GM18858 (cell line): ENCODE measurements around the gene TAOK1.
"Not testable (repeated sequence)": the region's sequence is repeated elsewhere in the genome, so short reads cannot be mapped to it uniquely, and the experiment has no call there.

ENCODE experiments used
- ATAC-seq: cut with Tn5 transposase; IDR thresholded peaks from one replicate; pipeline ENCODE4 v1.9.1; 2021; ENCODE audit not compliant: unreplicated experiment

Gene TAOK1

DNA sequence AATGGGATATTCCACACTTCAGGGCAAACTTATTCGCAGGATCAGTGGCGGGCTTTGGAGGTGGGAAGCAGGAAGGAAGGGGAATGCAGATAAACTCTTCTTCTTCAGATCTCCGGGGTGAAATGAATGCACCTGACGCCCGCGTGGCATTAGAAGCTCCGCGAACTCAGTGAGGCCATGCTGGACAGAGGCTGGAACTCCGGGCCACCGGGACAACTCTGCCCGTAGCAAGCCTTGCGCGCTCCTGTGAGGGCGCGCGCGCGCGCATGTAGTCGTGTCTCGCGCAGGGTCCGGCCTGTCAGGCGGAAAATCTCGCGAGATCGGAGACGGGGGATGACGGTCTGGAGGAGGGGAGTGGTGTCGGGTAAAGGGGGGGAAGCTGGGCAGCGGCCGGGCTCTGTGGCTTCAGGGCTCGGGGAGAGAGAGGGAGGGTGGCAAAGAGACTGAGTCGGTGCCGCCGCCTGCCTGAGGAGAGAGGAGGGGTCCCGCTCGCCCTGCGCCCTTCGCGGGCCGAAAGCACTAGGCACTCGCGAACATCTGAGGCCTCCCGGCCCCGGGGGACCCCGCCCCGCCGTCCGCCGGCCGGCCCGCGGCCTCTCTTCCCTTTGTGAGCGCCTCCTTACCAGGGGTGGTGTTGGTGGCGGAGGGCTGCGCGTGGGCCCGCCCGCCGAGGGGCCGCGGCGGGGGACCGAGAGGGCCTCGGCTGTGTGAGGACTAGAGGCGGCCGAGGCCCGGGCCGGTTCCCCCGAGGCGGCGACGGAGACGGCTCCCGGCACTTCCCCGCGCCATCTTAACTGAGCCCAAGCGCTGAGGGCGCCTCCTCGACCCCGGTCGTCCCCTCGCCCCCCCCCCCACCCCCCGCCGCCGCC lies at the start of gene TAOK1:
Gene TAOK1 (plus strand): TSS at position 382 of the 869 bp plus-strand sequence. CDS start 61,186 bp downstream, outside the sequence.
- ATAC-seq = peak; percentile 41

DNA sequence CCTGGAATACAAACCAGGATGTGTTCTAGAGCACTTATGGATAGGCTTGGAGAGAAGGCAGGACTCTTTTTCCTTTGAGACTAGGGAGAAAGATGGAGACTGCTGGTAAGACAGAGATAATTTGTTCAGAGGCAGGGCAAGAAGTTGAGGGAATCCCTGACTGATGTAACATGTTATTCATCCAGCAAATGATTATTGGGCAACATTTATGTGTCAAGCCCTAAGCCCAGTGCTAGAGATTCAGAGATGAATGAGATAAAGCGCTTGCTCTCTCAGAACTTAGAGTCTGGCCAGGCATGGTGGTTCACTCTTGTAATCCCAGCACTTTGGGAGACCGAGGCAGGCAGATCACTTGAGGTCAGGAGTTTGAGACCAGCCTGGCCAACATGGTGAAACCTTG lies 48.4 kb upstream of the TAOK1 start:
- no peak for ATAC-seq

DNA sequence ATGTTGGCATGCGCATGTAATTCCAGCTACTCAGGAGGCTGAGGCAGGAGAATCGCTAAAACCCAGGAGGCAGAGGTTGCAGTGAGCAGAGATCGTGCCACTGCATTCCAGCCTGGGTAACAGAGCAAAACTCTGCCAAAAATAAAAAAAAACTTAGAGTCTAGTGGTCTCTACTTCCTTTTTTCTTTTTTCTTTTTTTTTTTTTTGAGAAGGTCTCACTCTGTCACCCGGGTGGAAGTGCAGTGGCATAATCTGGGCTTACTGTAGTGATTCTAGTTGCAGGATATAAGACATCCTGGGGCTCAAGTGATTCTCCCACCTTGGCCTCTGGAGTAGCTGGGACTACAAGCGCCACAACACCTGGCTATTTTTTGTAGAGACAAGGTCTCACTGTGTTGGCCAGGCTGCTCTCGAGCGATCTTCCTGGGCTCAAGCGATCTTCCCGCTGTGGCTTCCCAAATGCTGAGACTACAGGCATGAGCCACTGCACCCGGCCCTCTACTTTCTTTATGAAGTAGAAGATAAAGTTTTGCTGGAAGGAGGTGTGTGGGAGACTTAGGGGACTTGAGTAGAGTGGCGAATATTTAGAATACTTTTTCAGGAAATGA lies 47.9 kb upstream of the TAOK1 start:
- no peak for ATAC-seq

DNA sequence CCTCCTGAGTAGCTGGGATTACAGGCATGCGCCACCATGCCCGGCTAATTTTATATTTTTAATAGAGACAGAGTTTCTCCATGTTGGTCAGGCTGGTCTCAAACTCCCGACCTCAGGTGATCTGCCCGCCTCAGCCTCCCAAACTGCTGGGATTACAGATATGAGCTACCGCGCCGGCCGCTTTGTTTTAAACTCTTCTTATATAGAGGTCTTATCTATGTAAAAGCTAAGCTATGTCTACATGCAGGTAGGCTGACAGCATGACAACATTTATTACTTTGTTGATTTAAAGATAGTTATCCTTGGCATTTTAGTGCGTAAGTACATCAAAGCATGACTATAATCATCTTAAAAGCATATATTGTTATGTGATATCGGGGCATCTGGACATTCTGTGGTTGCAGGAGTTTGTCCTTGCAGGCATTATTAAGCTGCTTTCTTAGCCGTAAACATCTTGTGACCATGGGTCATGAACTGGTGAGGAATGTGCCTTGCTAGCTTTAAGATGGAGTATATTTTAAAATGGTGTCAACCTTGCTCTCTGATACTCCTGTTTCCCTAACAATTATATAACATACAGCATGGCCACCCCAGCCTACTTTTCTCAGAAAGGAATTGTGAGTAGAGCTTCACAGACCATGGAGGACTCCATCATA lies 45.8 kb upstream of the TAOK1 start:
- ATAC-seq = no peak

DNA sequence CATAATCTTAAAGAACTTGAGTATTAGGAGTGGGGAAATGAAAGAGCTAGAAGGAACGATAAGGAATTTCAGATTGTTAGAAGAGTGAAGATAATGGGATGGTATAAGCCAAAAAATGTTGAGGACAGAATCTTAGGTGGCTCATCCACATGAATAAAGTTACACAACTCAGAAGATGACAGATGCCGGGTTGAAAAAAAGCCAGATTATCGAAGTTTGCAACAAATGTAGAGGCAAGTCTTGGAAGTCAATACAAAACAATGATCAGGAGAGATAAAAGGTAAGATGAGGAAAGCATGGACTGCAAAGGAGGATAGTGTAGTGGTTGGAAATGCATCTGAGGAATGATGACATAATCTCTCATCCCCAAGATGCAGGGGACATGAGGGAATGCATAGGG lies 45.1 kb upstream of the TAOK1 start:
- no peak for ATAC-seq

DNA sequence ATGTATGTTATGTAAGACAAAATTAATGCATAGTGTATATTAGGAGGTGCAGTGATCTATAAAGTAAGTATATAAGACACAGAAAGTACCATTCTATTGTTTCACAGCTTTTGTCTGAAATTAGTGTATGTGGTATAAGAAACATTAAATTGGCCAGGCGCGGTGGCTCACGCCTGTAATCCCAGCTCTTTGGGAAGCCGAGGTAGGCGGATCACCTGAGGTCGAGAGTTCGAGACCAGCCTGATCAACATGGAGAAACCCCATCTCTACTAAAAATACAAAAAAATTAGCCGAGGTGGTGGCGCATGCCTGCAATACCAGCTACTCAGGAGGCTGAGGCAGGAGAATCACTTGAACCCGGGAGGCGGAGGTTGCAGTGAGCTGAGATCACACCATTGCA lies 44.7 kb upstream of the TAOK1 start:
- not testable (repeated sequence) for ATAC-seq

DNA sequence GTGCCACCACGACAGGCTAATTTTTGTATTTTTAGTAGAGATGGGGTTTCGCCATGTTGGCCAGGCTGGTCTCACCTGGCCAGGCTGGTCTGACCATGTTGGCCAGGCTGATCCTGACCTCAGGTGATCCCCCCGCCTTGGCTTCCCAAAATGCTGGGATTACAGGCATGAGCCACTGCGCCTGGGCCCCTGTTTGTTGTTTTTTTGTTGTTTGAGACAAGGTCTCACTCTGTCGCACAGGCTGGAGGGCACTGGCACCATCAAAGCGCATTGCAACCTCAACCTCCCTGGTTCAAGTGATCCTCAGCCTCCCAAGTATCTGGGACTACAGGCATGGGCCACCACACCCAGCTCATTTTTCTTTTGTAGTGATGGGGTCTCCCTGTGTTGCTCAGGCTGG lies 43.7 kb upstream of the TAOK1 start:
- ATAC-seq = no peak

DNA sequence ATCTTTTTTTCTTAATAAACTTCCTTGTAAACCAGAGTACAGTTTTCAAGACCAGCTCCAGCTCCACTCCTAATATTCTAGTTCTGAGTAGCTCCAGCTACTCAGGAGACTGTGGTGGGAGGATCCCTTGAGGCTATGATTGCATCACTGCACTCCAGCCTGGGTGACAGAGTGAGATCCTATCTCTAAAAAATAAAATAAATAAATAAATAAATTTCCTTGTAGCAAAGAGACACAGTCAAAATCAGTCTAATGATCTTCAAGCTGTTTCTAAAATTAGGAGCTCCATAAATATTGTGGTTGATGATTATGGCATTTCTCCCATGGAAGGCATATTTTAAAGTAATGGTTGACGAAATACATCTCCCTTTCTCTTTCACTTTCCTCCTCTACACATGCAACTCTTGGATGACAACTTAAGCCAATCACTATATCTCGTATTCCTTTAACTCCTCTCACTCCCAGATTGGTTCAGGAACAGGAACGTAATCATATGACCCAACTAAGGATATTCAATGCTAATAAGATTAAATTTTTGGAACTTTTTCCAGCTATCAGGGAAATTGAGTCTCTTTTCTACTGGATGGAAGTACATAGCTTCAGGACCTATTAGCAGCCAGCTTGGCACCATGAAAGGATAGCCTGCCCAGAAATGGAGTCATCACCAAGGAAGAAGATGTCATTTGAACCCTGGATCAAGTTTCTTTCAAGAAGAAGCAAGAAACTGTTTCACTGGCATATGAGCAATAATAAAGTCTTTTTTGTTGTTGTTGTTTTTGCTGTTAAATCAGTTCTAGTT lies 42.1 kb upstream of the TAOK1 start:
- no peak for ATAC-seq

DNA sequence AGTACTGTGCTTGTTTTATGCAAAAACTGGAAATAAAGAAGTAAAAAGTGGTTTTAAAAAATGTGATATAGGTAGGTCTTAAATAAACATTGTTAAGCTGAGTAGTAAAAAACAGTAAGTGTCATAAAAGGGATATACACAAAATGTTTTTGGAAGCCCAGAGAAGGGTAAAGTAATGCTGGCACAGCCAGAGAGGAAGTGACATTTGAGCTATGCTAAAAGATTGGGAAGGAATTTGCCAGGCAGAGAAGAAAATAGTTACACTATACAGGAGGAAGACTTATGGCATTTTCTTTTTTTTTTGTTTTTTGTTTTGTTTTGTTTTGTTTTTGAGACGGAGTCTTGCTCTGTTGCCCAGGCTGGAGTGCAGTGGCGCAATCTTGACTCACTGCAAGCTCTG lies 40.8 kb upstream of the TAOK1 start:
- no peak for ATAC-seq

DNA sequence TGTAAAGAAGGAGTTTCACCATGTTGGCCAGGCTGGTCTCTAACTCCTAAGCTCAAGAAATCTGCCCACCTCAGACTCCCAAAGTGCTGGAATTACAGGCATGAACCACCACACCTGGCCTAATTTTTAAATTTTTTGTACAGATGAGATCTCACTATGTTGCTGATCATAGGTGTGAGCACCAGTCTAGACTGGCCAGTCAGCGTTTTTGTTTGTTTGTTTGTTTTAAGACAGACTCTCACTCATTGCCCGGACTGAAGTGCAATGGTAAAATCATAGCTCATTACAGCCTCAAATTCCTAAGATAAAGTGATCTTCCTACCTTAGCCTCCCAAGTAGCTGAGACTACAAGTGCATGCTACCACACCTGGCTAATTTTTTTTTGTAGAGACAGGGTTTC lies 38.0 kb upstream of the TAOK1 start:
- ATAC-seq = no peak

DNA sequence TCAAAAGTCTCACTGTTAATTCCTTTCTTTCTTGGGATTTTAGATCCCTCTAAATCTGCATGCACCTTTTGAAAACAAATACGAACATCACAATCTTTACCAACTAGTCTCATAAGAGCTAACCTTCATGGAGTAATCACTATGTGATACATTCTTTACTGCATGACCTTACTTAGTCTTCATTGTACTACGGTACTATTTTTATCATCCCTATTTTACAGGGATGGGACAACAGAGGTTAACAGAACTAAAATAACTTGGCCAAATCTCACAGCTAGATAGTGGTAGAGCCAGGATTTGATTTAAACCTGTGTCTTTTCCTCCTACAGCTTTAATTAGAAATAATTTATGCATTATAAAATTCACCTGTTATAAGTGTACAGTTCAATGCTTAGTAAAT lies 32.9 kb upstream of the TAOK1 start:
- no peak for ATAC-seq

DNA sequence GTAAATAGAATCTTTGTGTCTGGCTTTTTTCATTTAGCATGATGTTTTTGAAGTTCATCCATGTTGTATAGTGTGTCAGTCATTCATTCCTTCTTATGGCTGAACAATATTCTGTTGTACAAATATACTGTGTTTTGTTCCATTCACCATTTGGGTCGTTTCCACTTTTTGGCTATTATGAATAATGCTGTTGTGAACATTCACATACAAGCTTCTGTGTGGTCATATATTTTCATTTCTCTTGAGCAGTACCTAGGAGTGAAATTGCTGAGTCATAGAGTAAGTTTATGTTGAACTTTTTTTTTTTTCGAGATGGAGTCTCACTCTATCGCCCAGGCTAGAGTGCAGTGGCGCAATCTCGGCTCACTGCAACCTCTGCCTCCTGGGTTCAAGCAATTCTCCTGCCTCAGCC lies 32.3 kb upstream of the TAOK1 start:
- ATAC-seq = no peak

DNA sequence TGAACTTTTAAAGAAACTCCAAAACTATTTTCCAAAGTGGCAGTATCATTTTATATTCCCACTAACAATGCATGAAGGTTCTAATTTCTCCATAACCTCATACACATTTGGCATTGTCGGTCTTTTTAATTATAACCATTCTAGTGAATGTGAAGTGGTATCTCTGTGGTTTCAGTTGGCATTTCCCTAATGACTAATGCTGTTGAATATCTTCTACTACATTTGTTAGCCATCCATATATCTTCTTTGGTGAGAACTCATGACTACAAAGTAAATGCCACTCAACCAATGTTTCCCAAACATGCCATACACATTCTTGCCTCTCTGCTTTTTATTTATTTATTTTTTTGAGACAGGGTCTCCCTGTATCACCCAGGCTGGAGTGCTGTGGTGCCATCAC lies 31.7 kb upstream of the TAOK1 start:
- ATAC-seq = no peak

DNA sequence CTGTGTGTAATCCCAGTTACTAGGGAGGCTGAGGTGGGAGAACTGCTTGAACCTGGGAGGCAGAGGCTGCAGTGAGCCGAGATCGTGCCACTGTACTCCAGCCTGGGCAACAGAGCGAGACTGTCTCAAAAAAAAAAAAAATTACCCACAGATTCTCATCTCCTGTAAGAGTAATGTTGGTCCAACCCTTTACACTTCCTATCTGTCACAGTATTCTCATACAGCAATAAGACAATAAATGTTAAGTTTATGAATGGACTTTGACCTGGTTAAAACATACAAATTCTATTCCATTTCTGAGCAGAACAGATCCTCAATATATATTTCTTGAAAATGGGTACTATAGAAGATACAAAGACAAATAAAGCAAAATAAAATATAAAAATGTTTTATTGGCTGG lies 30.4 kb upstream of the TAOK1 start:
- ATAC-seq = no peak

DNA sequence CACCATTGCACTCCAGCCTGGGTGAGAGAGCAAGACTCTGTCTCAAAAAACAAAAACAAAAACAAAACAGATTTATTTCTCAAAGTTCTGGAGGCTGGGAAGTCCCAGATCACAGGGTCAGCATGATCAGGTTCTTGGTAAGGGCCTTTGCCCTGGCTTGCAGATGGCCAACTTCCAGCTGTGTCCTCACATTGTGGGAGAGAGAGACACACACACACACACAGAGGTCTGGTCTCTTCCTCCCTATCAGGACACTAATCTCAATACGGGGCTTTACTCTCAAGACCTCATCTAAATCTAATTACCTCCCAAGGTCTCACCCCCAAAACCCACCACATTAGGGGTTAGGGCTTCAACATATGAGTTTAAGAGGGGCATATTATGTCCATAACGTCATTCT lies 26.4 kb upstream of the TAOK1 start:
- ATAC-seq = no peak

DNA sequence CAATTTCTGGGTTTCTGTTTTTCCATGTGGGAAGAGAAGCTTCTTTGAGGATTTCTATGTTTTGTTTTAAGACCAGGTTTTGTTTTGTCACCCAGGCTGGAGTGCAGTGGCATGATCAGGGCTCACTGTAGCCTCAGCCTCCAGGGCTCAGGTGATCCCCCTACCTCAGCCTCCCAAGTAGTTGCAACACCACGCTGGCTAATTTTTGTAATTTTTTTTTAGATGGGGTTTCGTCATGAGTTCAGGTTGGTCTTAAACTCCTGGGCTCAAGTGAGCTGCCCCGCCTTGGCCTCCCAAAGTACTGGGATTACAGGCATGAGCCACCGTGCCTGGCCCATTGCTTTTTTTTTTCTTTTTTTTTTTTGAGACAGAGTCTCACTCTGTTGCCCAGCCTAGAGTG lies 25.5 kb upstream of the TAOK1 start:
- ATAC-seq = no peak

DNA sequence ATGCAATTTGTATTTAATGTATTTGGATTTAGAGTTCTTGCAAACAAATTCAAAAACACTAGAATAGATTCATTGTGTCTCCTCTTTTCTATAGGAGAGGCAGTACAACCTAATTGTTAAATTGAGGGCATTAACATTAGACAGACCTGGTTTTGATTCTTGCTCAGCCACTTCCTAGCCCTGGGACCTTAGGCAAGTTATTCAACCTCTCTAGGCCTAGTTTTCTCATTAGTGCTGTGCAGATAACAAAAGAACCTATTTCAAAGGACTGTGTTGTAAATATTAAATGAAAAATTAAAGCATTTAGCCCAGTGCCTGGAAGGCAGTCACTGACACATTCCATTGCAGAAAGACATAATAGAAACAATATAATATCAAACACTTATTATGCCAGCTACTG lies 22.0 kb upstream of the TAOK1 start:
- no peak for ATAC-seq

DNA sequence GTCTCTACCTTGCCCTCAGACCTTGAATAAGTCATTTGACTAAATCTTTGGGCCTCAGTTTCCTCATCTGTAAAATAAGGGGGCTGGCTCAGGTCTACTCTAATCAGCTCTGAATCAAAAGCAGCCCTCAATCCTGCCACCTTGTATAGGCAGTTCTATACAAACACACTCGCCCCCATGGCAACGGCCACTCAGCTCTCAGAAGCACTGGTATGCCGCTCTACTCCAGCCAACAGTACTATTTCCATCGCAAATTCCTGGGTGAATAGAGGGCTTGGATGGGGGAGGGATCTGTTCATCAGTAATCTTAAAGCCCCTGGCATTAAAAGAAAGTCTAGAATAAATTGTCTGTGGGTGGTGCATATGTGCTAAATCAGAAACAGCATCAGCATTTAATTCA lies 21.2 kb upstream of the TAOK1 start:
- ATAC-seq = no peak

DNA sequence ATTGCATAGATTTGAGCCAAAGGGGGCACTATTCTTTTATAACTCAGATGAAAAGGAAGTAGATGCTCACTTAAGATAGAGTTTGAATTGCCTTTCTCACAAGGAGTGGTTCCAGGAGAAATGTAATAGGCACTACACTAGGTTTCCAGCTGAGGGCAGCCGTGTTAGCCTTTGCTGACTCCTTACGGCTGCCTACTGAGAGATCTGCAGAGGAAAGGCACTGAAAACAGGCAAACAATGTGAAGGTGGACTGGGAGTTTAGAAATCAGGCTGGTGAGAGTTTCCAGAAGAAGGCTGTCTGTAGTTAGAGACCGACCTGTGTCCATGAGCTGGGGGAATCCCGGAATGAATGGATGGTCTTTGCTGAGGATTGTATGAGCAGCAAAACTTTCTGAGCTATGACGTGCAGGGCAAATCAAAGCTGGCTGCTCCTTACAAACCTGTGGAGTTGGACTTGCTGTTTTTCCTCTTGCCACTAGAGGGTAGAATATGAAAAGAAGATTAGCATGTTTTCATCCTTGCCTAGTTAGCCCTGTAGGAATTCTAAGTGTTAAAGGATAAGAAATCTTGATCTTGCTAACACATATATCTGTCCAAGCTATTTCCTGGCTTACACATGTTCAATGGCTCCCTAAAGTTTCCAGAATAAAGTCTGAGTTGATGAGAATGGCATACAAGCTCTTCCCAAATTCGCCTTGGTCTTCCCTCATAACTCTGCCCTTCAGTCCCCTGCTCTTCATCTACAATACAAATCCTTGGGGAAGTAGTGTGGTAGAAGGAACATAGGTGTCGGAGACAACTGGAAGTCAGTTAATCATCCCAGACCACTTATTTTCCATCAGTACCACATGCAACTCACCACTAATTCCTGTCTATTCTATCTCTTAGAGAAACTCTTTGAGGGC lies 20.1 kb upstream of the TAOK1 start:
- ATAC-seq = peak; percentile 51

DNA sequence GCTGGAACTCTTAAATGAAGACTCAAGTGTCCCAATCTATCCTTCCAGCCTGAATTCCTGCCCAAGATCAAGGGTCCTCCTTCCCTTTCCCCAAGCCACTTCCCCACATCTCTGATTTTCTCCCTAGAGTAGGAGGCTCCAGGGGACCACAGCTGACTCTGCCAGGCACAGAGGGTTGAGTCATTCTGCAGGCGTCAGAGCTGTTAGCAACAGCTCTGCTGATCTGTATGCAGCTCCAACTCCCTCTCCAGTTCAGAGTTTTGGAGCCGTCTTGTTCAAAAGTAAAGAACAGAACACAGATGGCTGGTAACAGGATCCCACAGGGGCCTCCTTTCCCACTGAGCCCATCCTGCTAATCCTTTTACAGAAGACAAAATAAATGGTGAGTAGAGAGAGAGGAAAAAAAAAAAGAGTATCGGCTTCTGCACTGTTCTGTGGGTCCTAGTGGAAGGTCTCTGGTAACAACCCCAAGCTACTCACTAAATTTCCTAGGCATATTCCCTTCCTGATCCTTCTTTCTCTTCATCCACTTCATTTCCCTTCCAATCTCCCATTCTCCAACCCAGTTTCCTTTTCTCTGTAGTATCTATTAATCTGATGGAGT lies 13.4 kb upstream of the TAOK1 start:
- no peak for ATAC-seq
